SK-N-SH (cell line): ENCODE results near the gene LHB. TPM values are rescaled to one million over a fixed set of nuclear protein-coding genes. Genes with fewer than 3 reads are reported as not detected.

Source experiments
- CTCF ChIA-PET: fragments of 300-600, 350-600 bp; formaldehyde crosslinking; extraction: SDS; loops from one replicate; lab custom pipeline; 2021; lab: Yijun Ruan, JAX
- POLR2A ChIA-PET: fragments of 350-600 bp; sonication (Branson Sonifier 250); formaldehyde crosslinking; extraction: SDS; loops from one replicate; lab custom pipeline; 2020; ENCODE audit warnings: antibody characterized with exemption, inconsistent platforms; lab: Yijun Ruan, JAX
- DNase-seq: peaks from one replicate; pipeline ENCODE4 v3.0.0; 2012
- H2AFZ ChIP-seq: fragments of 200-600 bp; sonication (generic); 2 replicates; pipeline ENCODE4 v1.8.1; 2016; ENCODE audit warnings: antibody characterized with exemption, mild to moderate bottlenecking, low read depth
- H3F3A ChIP-seq: fragments of 200-600 bp; sonication (generic); replicated peaks from 2 replicates; pipeline ENCODE3; 2016; ENCODE audit warnings: antibody characterized with exemption, mild to moderate bottlenecking; ENCODE audit not compliant: insufficient read depth
- H3K27ac ChIP-seq, 2 experiments: fragments of 200-500 bp in 1 of 2; fragments of 200-600 bp in 1 of 2; sonication (Bioruptor generic) in 1 of 2; sonication (generic), shearing (Covaris generic) in 1 of 2; 2 replicates each; pipeline versions ENCODE4 v1.5.1 to v1.6.1; 2014 to 2016; ENCODE audit warnings: low read depth in 2 of 2, inconsistent platforms in 1 of 2, low read length in 1 of 2, mild to moderate bottlenecking in 1 of 2, mixed read lengths in 1 of 2
- H3K27me3 ChIP-seq: fragments of 200-600 bp; sonication (generic), shearing (Covaris generic); 2 replicates; pipeline ENCODE4 v1.6.1; 2016; ENCODE audit warnings: mixed run types; ENCODE audit not compliant: insufficient read depth
- H3K36me3 ChIP-seq, 2 experiments: fragments of 200-500 bp in 1 of 2; fragments of 200-600 bp in 1 of 2; sonication (Bioruptor generic) in 1 of 2; sonication (generic) in 1 of 2; replicated peaks in 1 of 2; 2 replicates each; pipeline versions ENCODE3 to v1.5.1; 2014 to 2016; ENCODE audit warnings: low read length in 1 of 2, mild to moderate bottlenecking in 1 of 2; ENCODE audit not compliant: insufficient read depth in 2 of 2, control insufficient read depth in 1 of 2
- H3K4me1 ChIP-seq, 2 experiments: fragments of 200-500 bp in 1 of 2; fragments of 200-600 bp in 1 of 2; sonication (Bioruptor generic) in 1 of 2; sonication (generic), shearing (Covaris generic) in 1 of 2; 2 replicates each; pipeline versions ENCODE4 v1.5.1 to v1.6.1; 2014 to 2016; ENCODE audit warnings: low read depth in 1 of 2, low read length in 1 of 2, mixed run types in 1 of 2; ENCODE audit not compliant: insufficient read depth in 2 of 2, control insufficient read depth in 1 of 2
- H3K4me2 ChIP-seq: fragments of 200-600 bp; sonication (generic), shearing (Covaris generic); 2 replicates; pipeline ENCODE4 v1.6.1; 2017; ENCODE audit warnings: mixed run types
- H3K4me3 ChIP-seq, 2 experiments: fragments of 200-500 bp in 1 of 2; fragments of 200-600 bp in 1 of 2; sonication (Bioruptor generic) in 1 of 2; sonication (generic), shearing (Covaris generic) in 1 of 2; 2 replicates each; pipeline versions ENCODE4 v1.5.1 to v1.8.1; 2014 to 2016; ENCODE audit warnings: low read depth in 2 of 2, inconsistent platforms in 1 of 2, low read length in 1 of 2, mild to moderate bottlenecking in 1 of 2, mixed read lengths in 1 of 2, moderate library complexity in 1 of 2
- H3K79me2 ChIP-seq: fragments of 200-600 bp; sonication (generic); 2 replicates; pipeline ENCODE4 v1.8.1; 2017; ENCODE audit warnings: mild to moderate bottlenecking; ENCODE audit not compliant: insufficient read depth
- H3K9ac ChIP-seq: fragments of 200-600 bp; sonication (generic); 2 replicates; pipeline ENCODE4 v1.6.1; 2017; ENCODE audit warnings: mixed run types
- H3K9me2 ChIP-seq: fragments of 200-600 bp; sonication (generic); 2 replicates; pipeline ENCODE4 v1.6.1; 2017; ENCODE audit warnings: mixed run types
- H3K9me3 ChIP-seq: fragments of 200-600 bp; sonication (generic); 2 replicates; pipeline ENCODE4 v1.6.1; 2017; ENCODE audit warnings: mixed run types, mild to moderate bottlenecking, moderate library complexity
- H4K20me1 ChIP-seq: fragments of 200-600 bp; sonication (generic); 2 replicates; pipeline ENCODE4 v1.6.1; 2017; ENCODE audit warnings: mild to moderate bottlenecking, mixed run types; ENCODE audit not compliant: insufficient read depth
- CHD2 ChIP-seq: fragments of 150-350 bp; IDR thresholded peaks from 2 replicates; pipeline ENCODE4 v1.6.1; 2018; ENCODE audit warnings: low read length; ENCODE audit not compliant: partially characterized antibody
- ELF1 ChIP-seq: IDR thresholded peaks from 2 replicates; pipeline ENCODE4 v1.4.0; 2012
- FOXJ3 ChIP-seq: sonication (generic); formaldehyde crosslinking; IDR thresholded peaks from 2 replicates; pipeline ENCODE4 v1.5.1; 2020; ENCODE audit warnings: mild to moderate bottlenecking, missing genetic modification reagents
- GATA2 ChIP-seq: sonication (generic); formaldehyde crosslinking; IDR thresholded peaks from 2 replicates; pipeline ENCODE4 v1.5.0; 2020; ENCODE audit warnings: mild to moderate bottlenecking, missing genetic modification reagents
- JUND ChIP-seq: IDR thresholded peaks from 2 replicates; pipeline ENCODE4 v1.4.0; 2012
- MAX ChIP-seq: IDR thresholded peaks from 2 replicates; pipeline ENCODE4 v1.4.0; 2012; ENCODE audit warnings: low read depth
- POLR2AphosphoS5 ChIP-seq: IDR thresholded peaks from 2 replicates; pipeline ENCODE4 v1.6.1; 2012; ENCODE audit warnings: low read depth, low read length
- RCOR1 ChIP-seq: fragments of 150-350 bp; IDR thresholded peaks from 2 replicates; pipeline ENCODE4 v1.6.1; 2017; ENCODE audit warnings: antibody characterized with exemption, low read length
- RFX5 ChIP-seq: IDR thresholded peaks from 2 replicates; pipeline ENCODE4 v1.6.1; 2012; ENCODE audit warnings: mild to moderate bottlenecking, improper control_type of control experiment, low read length
- SMC3 ChIP-seq: IDR thresholded peaks from 2 replicates; pipeline ENCODE4 v1.6.1; 2012; ENCODE audit warnings: low read depth, low read length, improper control_type of control experiment
- TCF12 ChIP-seq: IDR thresholded peaks from 2 replicates; pipeline ENCODE4 v1.4.0; 2012
- USF2 ChIP-seq: fragments of 150-350 bp; IDR thresholded peaks from 2 replicates; pipeline ENCODE4 v1.6.1; 2017; ENCODE audit warnings: antibody characterized with exemption, low read length, low read depth, borderline replicate concordance
- ZBTB33 ChIP-seq: IDR thresholded peaks from 2 replicates; pipeline ENCODE4 v1.4.0; 2012; ENCODE audit warnings: low read depth, borderline replicate concordance
- WGBS: methylation state at CpG from one replicate; pipeline ENCODE4 v1.1.6; 2017; ENCODE audit warnings: low lambda C conversion rate; 5-methylcytosine and 5-hydroxymethylcytosine counted together
- polyA plus RNA-seq, 3 experiments: library from polyadenylated mRNA; depleted of rRNA; stranded (reverse); fragments of >200 nt; gene quantifications; 2 replicates each; pipeline ENCODE4 v1.2.3, GENCODE V29; 2012
- TF ChIP-seq, protein P1 (sequence below): IDR thresholded peaks from 2 replicates; pipeline ENCODE4; 2012
- TF ChIP-seq, protein P2 (sequence below): fragments of 200-600 bp; sonication (generic); IDR thresholded peaks from 2 replicates; pipeline ENCODE4 v1.6.1; 2017; ENCODE audit warnings: antibody characterized with exemption, mild to moderate bottlenecking, moderate library complexity

Gene LHB
- polyA plus RNA-seq, 1 of the 3 experiments (the other 2 are of a cell fraction) = 0.13 TPM

DNA sequence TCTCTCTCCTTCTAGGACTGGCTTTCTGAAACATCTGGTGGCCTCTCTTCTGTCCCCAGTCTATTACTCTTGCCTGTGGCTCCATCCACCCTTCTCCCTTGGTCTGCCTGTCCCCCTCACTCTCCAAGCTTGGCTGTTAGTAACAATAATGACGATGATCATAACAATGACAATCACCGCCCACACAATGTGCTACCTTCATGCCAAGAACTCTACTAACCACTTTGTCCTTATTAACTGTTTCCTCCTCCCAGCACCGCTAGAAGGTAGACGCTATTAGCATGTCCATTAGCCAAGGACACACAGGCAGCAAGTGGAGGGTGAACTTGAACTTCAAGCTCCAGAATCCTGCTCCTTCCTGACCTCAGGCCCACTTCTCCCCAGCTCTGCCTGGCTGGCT is 26.5 kb downstream of the LHB start:
- H3F3A ChIP-seq = peaks cover 8% of the 10 kb centered on the region
- H3K79me2 ChIP-seq = peaks cover 57% of the 10 kb centered on the region
- H4K20me1 ChIP-seq = no peaks in the 10 kb centered on the region
- H3K4me3 ChIP-seq = no peak overlapping the region
- ChIA-PET CTCF (interaction anchor here (1.8 to 6.2 kb wide), 2 partner anchors 9 to 19 kb away, joined by 5 to 54 read pairs; no protein-coding TSS in a partner anchor), POLR2A (no interaction called here)
- H3K27ac ChIP-seq = no peak overlapping the region
- H3K4me1 ChIP-seq = peaks cover 0 to 17% of the 10 kb centered on the region in 2 experiments; a peak in 1 of 4 replicates
- H3K9me2 ChIP-seq = no peaks in the 10 kb centered on the region
- H3K36me3 ChIP-seq = peaks cover 3 to 27% of the 10 kb centered on the region in 2 experiments
- no peaks in the 10 kb centered on the region for H3K27me3 ChIP-seq
- no peak for DNase-seq
- TF ChIP-seq POLR2AphosphoS5 (no peak), USF2 (no peak), MAX (no peak), GATA2 (CRISPR knock-in tag) (no peak)
- H3K9me3 ChIP-seq = no peaks in the 10 kb centered on the region
- 93% methylated on average over 4 of the region's 4 CpGs for WGBS
- no peak overlapping the region for H2AFZ ChIP-seq
- 0 out of 2 replicates have a peak overlapping the region, but pooled peaks have one; percentile 4 for H3K9ac ChIP-seq
- no peak overlapping the region for H3K4me2 ChIP-seq

- no peak for TF ChIP-seq TCF12
- TF ChIP-seq MAX = no peak
- TF ChIP-seq RFX5 = no peak
- TF ChIP-seq FOXJ3 (CRISPR knock-in tag) = no peak
- Histone ChIP-seq H3K9ac (no peak overlapping the region), H3K4me3 (no peak overlapping the region), H3K79me2 (peaks cover 51% of the 10 kb centered on the region), H3K27ac (no peak overlapping the region), H3F3A (peaks cover 8% of the 10 kb centered on the region), H2AFZ (no peak overlapping the region), H3K4me1 (peaks cover 0 to 11% of the 10 kb centered on the region in 2 experiments; a peak in 1 of 4 replicates), H3K9me3 (no peaks in the 10 kb centered on the region), H4K20me1 (no peaks in the 10 kb centered on the region), H3K36me3 (peaks cover 5 to 27% of the 10 kb centered on the region in 2 experiments), H3K9me2 (no peaks in the 10 kb centered on the region), H3K4me2 (no peak overlapping the region), H3K27me3 (no peaks in the 10 kb centered on the region)
- WGBS = 94% methylated on average over 14 of the region's 17 CpGs
- DNase-seq = no peak
- CTCF ChIA-PET = interaction anchor here (6.2 kb wide), 1 partner anchor 18 kb away, joined by 54 read pairs; no protein-coding TSS in a partner anchor
- POLR2A ChIA-PET = no interaction called here
Observed at GRCh38 chr19:48989701-48990291, 27.1 kb downstream of the LHB start.

- Histone ChIP-seq H3K27ac (no peak overlapping the region), H3K4me1 (peaks cover 0 to 7% of the 10 kb centered on the region in 2 experiments; a peak in 1 of 4 replicates), H2AFZ (no peak overlapping the region), H3K4me2 (no peak overlapping the region), H3K27me3 (no peaks in the 10 kb centered on the region), H3K36me3 (peaks cover 5 to 30% of the 10 kb centered on the region in 2 experiments), H4K20me1 (no peaks in the 10 kb centered on the region), H3F3A (peaks cover 6% of the 10 kb centered on the region), H3K4me3 (no peak overlapping the region), H3K9ac (no peak overlapping the region), H3K79me2 (peaks cover 42% of the 10 kb centered on the region), H3K9me2 (no peaks in the 10 kb centered on the region), H3K9me3 (no peaks in the 10 kb centered on the region)
- WGBS = 94% methylated on average over 9 of the region's 9 CpGs
- ChIA-PET POLR2A (no interaction called here), CTCF (interaction anchor here (6.2 kb wide), 1 partner anchor 17 kb away, joined by 54 read pairs; no protein-coding TSS in a partner anchor)
- no peak for DNase-seq
- TF ChIP-seq ZBTB33 = no peak
- TF ChIP-seq CHD2 = no peak
- no peak for TF ChIP-seq RFX5
- no peak for TF ChIP-seq ELF1
- no peak for TF ChIP-seq SMC3
- TF ChIP-seq, protein P1, sequence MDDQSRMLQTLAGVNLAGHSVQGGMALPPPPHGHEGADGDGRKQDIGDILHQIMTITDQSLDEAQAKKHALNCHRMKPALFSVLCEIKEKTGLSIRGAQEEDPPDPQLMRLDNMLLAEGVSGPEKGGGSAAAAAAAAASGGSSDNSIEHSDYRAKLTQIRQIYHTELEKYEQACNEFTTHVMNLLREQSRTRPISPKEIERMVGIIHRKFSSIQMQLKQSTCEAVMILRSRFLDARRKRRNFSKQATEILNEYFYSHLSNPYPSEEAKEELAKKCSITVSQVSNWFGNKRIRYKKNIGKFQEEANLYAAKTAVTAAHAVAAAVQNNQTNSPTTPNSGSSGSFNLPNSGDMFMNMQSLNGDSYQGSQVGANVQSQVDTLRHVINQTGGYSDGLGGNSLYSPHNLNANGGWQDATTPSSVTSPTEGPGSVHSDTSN = no peak
- no peak for TF ChIP-seq JUND
- TF ChIP-seq RCOR1 = no peak
- TF ChIP-seq, protein P2, sequence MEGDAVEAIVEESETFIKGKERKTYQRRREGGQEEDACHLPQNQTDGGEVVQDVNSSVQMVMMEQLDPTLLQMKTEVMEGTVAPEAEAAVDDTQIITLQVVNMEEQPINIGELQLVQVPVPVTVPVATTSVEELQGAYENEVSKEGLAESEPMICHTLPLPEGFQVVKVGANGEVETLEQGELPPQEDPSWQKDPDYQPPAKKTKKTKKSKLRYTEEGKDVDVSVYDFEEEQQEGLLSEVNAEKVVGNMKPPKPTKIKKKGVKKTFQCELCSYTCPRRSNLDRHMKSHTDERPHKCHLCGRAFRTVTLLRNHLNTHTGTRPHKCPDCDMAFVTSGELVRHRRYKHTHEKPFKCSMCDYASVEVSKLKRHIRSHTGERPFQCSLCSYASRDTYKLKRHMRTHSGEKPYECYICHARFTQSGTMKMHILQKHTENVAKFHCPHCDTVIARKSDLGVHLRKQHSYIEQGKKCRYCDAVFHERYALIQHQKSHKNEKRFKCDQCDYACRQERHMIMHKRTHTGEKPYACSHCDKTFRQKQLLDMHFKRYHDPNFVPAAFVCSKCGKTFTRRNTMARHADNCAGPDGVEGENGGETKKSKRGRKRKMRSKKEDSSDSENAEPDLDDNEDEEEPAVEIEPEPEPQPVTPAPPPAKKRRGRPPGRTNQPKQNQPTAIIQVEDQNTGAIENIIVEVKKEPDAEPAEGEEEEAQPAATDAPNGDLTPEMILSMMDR = no peak
Observed at GRCh38 chr19:48988860-48989259, 28.0 kb downstream of the LHB start.
